ENCODE measurements around the gene NHERF1. TPM values are rescaled to one million over a fixed set of nuclear protein-coding genes. Genes with fewer than 3 reads are reported as not detected.

Gene NHERF1
- total and polyA plus RNA-seq, 2 of the 13 experiments (the other 11 are each of a cell fraction or from before 2014, with no cell fraction given) = 169 to 269 TPM

DNA sequence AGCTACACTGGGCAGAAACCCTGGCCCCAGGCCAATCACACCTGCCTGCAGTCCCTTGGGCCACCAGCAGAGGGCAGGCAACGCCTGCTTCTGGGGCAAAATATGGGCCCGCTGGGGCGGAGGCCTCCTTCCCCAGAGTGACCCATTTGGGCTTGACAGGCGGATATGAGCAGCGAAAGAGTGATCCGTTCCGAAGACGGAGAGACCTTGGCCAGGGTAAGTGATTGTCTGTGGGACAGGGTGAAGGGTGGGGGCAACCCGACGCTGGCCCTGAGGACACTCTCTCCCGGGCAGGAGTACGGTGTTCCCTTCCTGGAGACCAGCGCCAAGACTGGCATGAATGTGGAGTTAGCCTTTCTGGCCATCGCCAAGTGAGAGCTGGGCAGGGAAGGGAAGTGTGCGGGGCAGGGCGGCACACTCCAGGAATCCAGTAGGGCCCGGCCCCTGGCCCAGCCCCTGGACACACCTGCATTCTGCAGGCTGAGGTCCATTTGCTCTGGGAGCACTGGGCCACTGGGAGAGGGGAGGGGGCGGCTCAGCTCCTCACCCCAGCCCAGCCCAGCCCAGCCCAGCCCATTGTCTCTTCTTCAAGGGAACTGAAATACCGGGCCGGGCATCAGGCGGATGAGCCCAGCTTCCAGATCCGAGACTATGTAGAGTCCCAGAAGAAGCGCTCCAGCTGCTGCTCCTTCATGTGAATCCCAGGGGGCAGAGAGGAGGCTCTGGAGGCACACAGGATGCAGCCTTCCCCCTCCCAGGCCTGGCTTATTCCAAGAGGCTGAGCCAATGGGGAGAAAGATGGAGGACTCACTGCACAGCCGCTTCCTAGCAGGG lies 3.5 kb upstream of the NHERF1 start (continued):
- no peak for TF ChIP-seq JUND (CRISPR knock-in tag; IDR thresholded peaks at IDR 0.05)
- TF ChIP-seq, protein P1, sequence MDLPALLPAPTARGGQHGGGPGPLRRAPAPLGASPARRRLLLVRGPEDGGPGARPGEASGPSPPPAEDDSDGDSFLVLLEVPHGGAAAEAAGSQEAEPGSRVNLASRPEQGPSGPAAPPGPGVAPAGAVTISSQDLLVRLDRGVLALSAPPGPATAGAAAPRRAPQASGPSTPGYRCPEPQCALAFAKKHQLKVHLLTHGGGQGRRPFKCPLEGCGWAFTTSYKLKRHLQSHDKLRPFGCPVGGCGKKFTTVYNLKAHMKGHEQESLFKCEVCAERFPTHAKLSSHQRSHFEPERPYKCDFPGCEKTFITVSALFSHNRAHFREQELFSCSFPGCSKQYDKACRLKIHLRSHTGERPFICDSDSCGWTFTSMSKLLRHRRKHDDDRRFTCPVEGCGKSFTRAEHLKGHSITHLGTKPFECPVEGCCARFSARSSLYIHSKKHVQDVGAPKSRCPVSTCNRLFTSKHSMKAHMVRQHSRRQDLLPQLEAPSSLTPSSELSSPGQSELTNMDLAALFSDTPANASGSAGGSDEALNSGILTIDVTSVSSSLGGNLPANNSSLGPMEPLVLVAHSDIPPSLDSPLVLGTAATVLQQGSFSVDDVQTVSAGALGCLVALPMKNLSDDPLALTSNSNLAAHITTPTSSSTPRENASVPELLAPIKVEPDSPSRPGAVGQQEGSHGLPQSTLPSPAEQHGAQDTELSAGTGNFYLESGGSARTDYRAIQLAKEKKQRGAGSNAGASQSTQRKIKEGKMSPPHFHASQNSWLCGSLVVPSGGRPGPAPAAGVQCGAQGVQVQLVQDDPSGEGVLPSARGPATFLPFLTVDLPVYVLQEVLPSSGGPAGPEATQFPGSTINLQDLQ (CRISPR knock-in tag; IDR thresholded peaks at IDR 0.05) = no peak
- peak; percentile 50; the same call in 1 of the 2 replicates for TF ChIP-seq MXD4 (CRISPR knock-in tag; IDR thresholded peaks at IDR 0.05)
- TF ChIP-seq ZNF136 (CRISPR knock-in tag; IDR thresholded peaks at IDR 0.05; ENCODE audit: low read depth) = no peak
- no peak for TF ChIP-seq ZNF510 (CRISPR knock-in tag; IDR thresholded peaks at IDR 0.05; ENCODE audit: low read depth)
- TF ChIP-seq ZNF777 (CRISPR knock-in tag; IDR thresholded peaks at IDR 0.05) = peak; percentile 23; the same call in 1 of the 2 replicates
- TF ChIP-seq, protein P2, sequence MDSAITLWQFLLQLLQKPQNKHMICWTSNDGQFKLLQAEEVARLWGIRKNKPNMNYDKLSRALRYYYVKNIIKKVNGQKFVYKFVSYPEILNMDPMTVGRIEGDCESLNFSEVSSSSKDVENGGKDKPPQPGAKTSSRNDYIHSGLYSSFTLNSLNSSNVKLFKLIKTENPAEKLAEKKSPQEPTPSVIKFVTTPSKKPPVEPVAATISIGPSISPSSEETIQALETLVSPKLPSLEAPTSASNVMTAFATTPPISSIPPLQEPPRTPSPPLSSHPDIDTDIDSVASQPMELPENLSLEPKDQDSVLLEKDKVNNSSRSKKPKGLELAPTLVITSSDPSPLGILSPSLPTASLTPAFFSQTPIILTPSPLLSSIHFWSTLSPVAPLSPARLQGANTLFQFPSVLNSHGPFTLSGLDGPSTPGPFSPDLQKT (CRISPR knock-in tag; IDR thresholded peaks at IDR 0.05; ENCODE audit: borderline replicate concordance) = no peak
- TF ChIP-seq, protein P3, sequence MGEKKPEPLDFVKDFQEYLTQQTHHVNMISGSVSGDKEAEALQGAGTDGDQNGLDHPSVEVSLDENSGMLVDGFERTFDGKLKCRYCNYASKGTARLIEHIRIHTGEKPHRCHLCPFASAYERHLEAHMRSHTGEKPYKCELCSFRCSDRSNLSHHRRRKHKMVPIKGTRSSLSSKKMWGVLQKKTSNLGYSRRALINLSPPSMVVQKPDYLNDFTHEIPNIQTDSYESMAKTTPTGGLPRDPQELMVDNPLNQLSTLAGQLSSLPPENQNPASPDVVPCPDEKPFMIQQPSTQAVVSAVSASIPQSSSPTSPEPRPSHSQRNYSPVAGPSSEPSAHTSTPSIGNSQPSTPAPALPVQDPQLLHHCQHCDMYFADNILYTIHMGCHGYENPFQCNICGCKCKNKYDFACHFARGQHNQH (CRISPR knock-in tag; IDR thresholded peaks at IDR 0.05) = peak; percentile 80
- TF ChIP-seq, protein P4, sequence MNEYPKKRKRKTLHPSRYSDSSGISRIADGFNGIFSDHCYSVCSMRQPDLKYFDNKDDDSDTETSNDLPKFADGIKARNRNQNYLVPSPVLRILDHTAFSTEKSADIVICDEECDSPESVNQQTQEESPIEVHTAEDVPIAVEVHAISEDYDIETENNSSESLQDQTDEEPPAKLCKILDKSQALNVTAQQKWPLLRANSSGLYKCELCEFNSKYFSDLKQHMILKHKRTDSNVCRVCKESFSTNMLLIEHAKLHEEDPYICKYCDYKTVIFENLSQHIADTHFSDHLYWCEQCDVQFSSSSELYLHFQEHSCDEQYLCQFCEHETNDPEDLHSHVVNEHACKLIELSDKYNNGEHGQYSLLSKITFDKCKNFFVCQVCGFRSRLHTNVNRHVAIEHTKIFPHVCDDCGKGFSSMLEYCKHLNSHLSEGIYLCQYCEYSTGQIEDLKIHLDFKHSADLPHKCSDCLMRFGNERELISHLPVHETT (CRISPR knock-in tag; conservative IDR thresholded peaks at IDR 0.05) = no peak
- TF ChIP-seq ZC3H4 (CRISPR knock-in tag; IDR thresholded peaks at IDR 0.05; ENCODE audit: borderline replicate concordance) = no peak
- TF ChIP-seq MED13 (CRISPR knock-in tag; IDR thresholded peaks at IDR 0.05) = 0 out of 2 replicates have a peak, but pooled peaks have one; percentile 21
- TF ChIP-seq, protein P5, sequence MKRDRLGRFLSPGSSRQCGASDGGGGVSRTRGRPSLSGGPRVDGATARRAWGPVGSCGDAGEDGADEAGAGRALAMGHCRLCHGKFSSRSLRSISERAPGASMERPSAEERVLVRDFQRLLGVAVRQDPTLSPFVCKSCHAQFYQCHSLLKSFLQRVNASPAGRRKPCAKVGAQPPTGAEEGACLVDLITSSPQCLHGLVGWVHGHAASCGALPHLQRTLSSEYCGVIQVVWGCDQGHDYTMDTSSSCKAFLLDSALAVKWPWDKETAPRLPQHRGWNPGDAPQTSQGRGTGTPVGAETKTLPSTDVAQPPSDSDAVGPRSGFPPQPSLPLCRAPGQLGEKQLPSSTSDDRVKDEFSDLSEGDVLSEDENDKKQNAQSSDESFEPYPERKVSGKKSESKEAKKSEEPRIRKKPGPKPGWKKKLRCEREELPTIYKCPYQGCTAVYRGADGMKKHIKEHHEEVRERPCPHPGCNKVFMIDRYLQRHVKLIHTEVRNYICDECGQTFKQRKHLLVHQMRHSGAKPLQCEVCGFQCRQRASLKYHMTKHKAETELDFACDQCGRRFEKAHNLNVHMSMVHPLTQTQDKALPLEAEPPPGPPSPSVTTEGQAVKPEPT (CRISPR knock-in tag; IDR thresholded peaks at IDR 0.05; ENCODE audit: low read depth) = no peak
- TF ChIP-seq U2AF1 (optimal IDR thresholded peaks at IDR 0.05; ENCODE audit: low read depth, low read length) = no peak
- TF ChIP-seq, protein P6, sequence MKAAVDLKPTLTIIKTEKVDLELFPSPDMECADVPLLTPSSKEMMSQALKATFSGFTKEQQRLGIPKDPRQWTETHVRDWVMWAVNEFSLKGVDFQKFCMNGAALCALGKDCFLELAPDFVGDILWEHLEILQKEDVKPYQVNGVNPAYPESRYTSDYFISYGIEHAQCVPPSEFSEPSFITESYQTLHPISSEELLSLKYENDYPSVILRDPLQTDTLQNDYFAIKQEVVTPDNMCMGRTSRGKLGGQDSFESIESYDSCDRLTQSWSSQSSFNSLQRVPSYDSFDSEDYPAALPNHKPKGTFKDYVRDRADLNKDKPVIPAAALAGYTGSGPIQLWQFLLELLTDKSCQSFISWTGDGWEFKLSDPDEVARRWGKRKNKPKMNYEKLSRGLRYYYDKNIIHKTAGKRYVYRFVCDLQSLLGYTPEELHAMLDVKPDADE (CRISPR knock-in tag; IDR thresholded peaks at IDR 0.05) = no peak
- TF ChIP-seq SIN3A (IDR thresholded peaks at IDR 0.05; ENCODE audit: borderline replicate concordance, low read depth, low read length) = no peak
- no peak for TF ChIP-seq CREB1 (IDR thresholded peaks at IDR 0.05)
- no peak for TF ChIP-seq CREB1 (CRISPR knock-in tag; IDR thresholded peaks at IDR 0.05)
- TF ChIP-seq SOX5 (CRISPR knock-in tag; IDR thresholded peaks at IDR 0.05; ENCODE audit: borderline replicate concordance) = no peak; the same call in 1 of the 2 replicates
